ENCODE data around the gene USH2A.

The USH2A gene

GRCh38 chr1:215608646-215609045, 814.6 kb downstream of the USH2A start:
- no peak for DNase-seq
- no peaks in the 10 kb centered on the region for H3K9me3 ChIP-seq
- intact Hi-C loops (cut with DNase I; ENCODE audit: low total_unique reads) = no loop called here
- peaks cover 22 to 43% (median 35%) of the 10 kb centered on the region in 3 donors for H3K36me3 ChIP-seq
- TF ChIP-seq CTCF (IDR thresholded peaks at IDR 0.05) = no peak
- H3K27me3 ChIP-seq = no peaks in the 10 kb centered on the region
- H3K27ac ChIP-seq = no peak overlapping the region
- H3K4me3 ChIP-seq = no peak overlapping the region
- H3K4me1 ChIP-seq = peaks cover 0 to 25% (median 6%) of the 10 kb centered on the region in 4 donors

GRCh38 chr1:215607412-215607811, 815.8 kb downstream of the USH2A start:
- no peak for TF ChIP-seq CTCF (IDR thresholded peaks at IDR 0.05)
- no peak for DNase-seq
- no peak overlapping the region for H3K4me3 ChIP-seq
- intact Hi-C loops (cut with DNase I; ENCODE audit: low total_unique reads) = no loop called here
- H3K36me3 ChIP-seq = peaks cover 14 to 30% (median 22%) of the 10 kb centered on the region in 3 donors
- no peaks in the 10 kb centered on the region for H3K27me3 ChIP-seq
- no peak overlapping the region for H3K27ac ChIP-seq
- H3K4me1 ChIP-seq = peaks cover 0 to 22% (median 4%) of the 10 kb centered on the region in 4 donors
- H3K9me3 ChIP-seq = no peaks in the 10 kb centered on the region

- Histone ChIP-seq H3K4me1 (peaks cover 0 to 15% (median 3%) of the 10 kb centered on the region in 4 donors), H3K27me3 (no peaks in the 10 kb centered on the region), H3K9me3 (no peaks in the 10 kb centered on the region), H3K4me3 (no peak overlapping the region), H3K27ac (no peak overlapping the region), H3K36me3 (peaks cover 14 to 32% (median 16%) of the 10 kb centered on the region in 3 donors)
- no peak for DNase-seq
- peak; percentile 17 to 35 for TF ChIP-seq CTCF (IDR thresholded peaks at IDR 0.05)
- intact Hi-C loops (cut with DNase I; ENCODE audit: low total_unique reads) = no loop called here
These were observed 816.6 kb downstream of the USH2A start for GRCh38 chr1:215606564-215607168.

GRCh38 chr1:215606036-215606435, 817.2 kb downstream of the USH2A start:
- Histone ChIP-seq H3K27me3 (no peaks in the 10 kb centered on the region), H3K9me3 (no peaks in the 10 kb centered on the region), H3K36me3 (peaks cover 14 to 32% (median 14%) of the 10 kb centered on the region in 3 donors), H3K4me3 (no peak overlapping the region), H3K4me1 (peaks cover 0 to 15% (median 3%) of the 10 kb centered on the region in 4 donors), H3K27ac (no peak overlapping the region)
- TF ChIP-seq CTCF (IDR thresholded peaks at IDR 0.05) = no peak
- intact Hi-C loops (cut with DNase I; ENCODE audit: low total_unique reads) = no loop called here
- no peak for DNase-seq

- TF ChIP-seq CTCF (IDR thresholded peaks at IDR 0.05) = no peak
- Histone ChIP-seq H3K36me3 (peaks cover 14 to 26% (median 14%) of the 10 kb centered on the region in 3 donors), H3K27ac (no peak overlapping the region), H3K4me1 (peaks cover 0 to 15% (median 3%) of the 10 kb centered on the region in 4 donors), H3K27me3 (no peaks in the 10 kb centered on the region), H3K9me3 (no peaks in the 10 kb centered on the region), H3K4me3 (no peak overlapping the region)
- intact Hi-C loops (cut with DNase I; ENCODE audit: low total_unique reads) = no loop called here
- no peak for DNase-seq
These were observed 818.1 kb downstream of the USH2A start for GRCh38 chr1:215605011-215605621.
